GM19099 (cell line): Measurements from ENCODE around the gene CNTNAP5.

Source experiments
- POLR2A ChIP-seq: IDR thresholded peaks from 3 replicates; pipeline ENCODE4 v1.6.1; 2011; ENCODE audit warnings: low read depth; ENCODE audit not compliant: insufficient read length; ENCODE audit errors: extremely low read depth

The CNTNAP5 gene

GRCh38 chr2:124586210-124586609 lies 561.1 kb downstream of the CNTNAP5 start:
- no peak for TF ChIP-seq POLR2A

- TF ChIP-seq POLR2A = no peak
Observed at GRCh38 chr2:124586835-124587234, 561.7 kb downstream of the CNTNAP5 start.

GRCh38 chr2:124589971-124590370 lies 564.9 kb downstream of the CNTNAP5 start:
- no peak for TF ChIP-seq POLR2A

GRCh38 chr2:124602759-124603158 lies 577.7 kb downstream of the CNTNAP5 start:
- no peak for TF ChIP-seq POLR2A

- no peak for TF ChIP-seq POLR2A
Observed at GRCh38 chr2:124604940-124605339, 579.9 kb downstream of the CNTNAP5 start.

GRCh38 chr2:124607679-124608078 lies 582.6 kb downstream of the CNTNAP5 start:
- TF ChIP-seq POLR2A = no peak

GRCh38 chr2:124609667-124610066 lies 584.6 kb downstream of the CNTNAP5 start:
- TF ChIP-seq POLR2A = no peak

- TF ChIP-seq POLR2A = no peak
Observed at GRCh38 chr2:124610141-124610540, 585.1 kb downstream of the CNTNAP5 start.

GRCh38 chr2:124610866-124611265 lies 585.8 kb downstream of the CNTNAP5 start:
- no peak for TF ChIP-seq POLR2A

GRCh38 chr2:124623560-124623959 lies 598.5 kb downstream of the CNTNAP5 start:
- TF ChIP-seq POLR2A = no peak

GRCh38 chr2:124625561-124625960 lies 600.5 kb downstream of the CNTNAP5 start:
- no peak for TF ChIP-seq POLR2A

GRCh38 chr2:124626993-124627392 lies 601.9 kb downstream of the CNTNAP5 start:
- TF ChIP-seq POLR2A = no peak

GRCh38 chr2:124633812-124634211 lies 608.7 kb downstream of the CNTNAP5 start:
- no peak for TF ChIP-seq POLR2A

- no peak for TF ChIP-seq POLR2A
Observed at GRCh38 chr2:124639524-124639923, 614.4 kb downstream of the CNTNAP5 start.

- no peak for TF ChIP-seq POLR2A
Observed at GRCh38 chr2:124640221-124640750, 615.2 kb downstream of the CNTNAP5 start.

- TF ChIP-seq POLR2A = no peak
Observed at GRCh38 chr2:124646166-124646815, 621.2 kb downstream of the CNTNAP5 start.

- no peak for TF ChIP-seq POLR2A
Observed at GRCh38 chr2:124647245-124647644, 622.2 kb downstream of the CNTNAP5 start.

- no peak for TF ChIP-seq POLR2A
Observed at GRCh38 chr2:124647663-124648062, 622.6 kb downstream of the CNTNAP5 start.

- no peak for TF ChIP-seq POLR2A
Observed at GRCh38 chr2:124649001-124649400, 623.9 kb downstream of the CNTNAP5 start.
